Measurements from ENCODE around the gene PPP1R7.

GRCh38 chr2:241203218-241204009 is 53.1 kb downstream of the PPP1R7 start:
- TF ChIP-seq CTCF (IDR thresholded peaks at IDR 0.05 in 8 of 11, conservative IDR thresholded peaks at IDR 0.05 in 3 of 11) (no peak), POLR2AphosphoS5 (IDR thresholded peaks at IDR 0.05) (no peak)
